HepG2 (cell line): ENCODE results near the gene DSCAM. TPM values are rescaled to one million over a fixed set of nuclear protein-coding genes. Genes with fewer than 3 reads are reported as not detected.

Experiments
- ATAC-seq: fragments of 200-7000 bp; cut with Tn5 transposase; 3 replicates; pipeline ENCODE4 v1.9.1; 2020; ENCODE audit warnings: mild to moderate bottlenecking, moderate library complexity
- BruUV-seq: library from RNA; stranded (reverse); fragments of 400-500 nt; replicated peaks from 2 replicates; lab custom pipeline; 2021; lab: Mats Ljungman, UMichigan
- CTCF ChIA-PET: fragments of 300-600 bp; formaldehyde crosslinking; extraction: SDS; loops from one replicate; lab custom pipeline; 2021; ENCODE audit warnings: low total read pairs, inconsistent platforms, low intra/inter-chr PET ratio; lab: Yijun Ruan, JAX
- POLR2A ChIA-PET: fragments of 350-600 bp; sonication (Branson Sonifier 250); formaldehyde crosslinking; loops from one replicate; lab custom pipeline; 2020; ENCODE audit warnings: antibody characterized with exemption, inconsistent platforms; lab: Yijun Ruan, JAX
- DNase-seq: peaks from one replicate; pipeline ENCODE4 v3.0.0-alpha.2; 2015; ENCODE audit warnings: low spot score
- FAIRE-seq: peaks from 3 replicates; lab custom pipeline; 2011; peaks lifted over from hg19 to GRCh38; lab: Jason Lieb, UNC
- H2AFZ ChIP-seq: one replicate; pipeline ENCODE4 v1.6.1; 2011; ENCODE audit warnings: low read length, inconsistent platforms
- H3K27ac ChIP-seq: fragments of 300-600 bp; 3 replicates; pipeline ENCODE4 v1.8.0; 2011; ENCODE audit warnings: mixed run types, mild to moderate bottlenecking, mixed read lengths, low read length, inconsistent platforms; ENCODE audit not compliant: insufficient read depth; ENCODE audit errors: extremely low read length
- H3K27me3 ChIP-seq, 2 experiments: fragments of 200-600 bp in 1 of 2; 2 replicates in 1 of 2; 3 replicates in 1 of 2; pipeline versions ENCODE4 v1.6.0 to v1.8.0; 2011; ENCODE audit warnings: low read length in 2 of 2, mild to moderate bottlenecking in 2 of 2, moderate library complexity in 2 of 2, inconsistent platforms in 1 of 2; ENCODE audit not compliant: insufficient read depth in 2 of 2, control insufficient read depth in 1 of 2
- H3K36me3 ChIP-seq, 2 experiments: fragments of 200-600 bp in 1 of 2; replicated peaks in 1 of 2; 2 replicates in 1 of 2; 3 replicates in 1 of 2; pipeline versions ENCODE4 v1.5.1 to v1.8.0; 2011; ENCODE audit warnings: low read length in 2 of 2, inconsistent platforms in 1 of 2; ENCODE audit not compliant: insufficient read depth in 2 of 2, control insufficient read depth in 1 of 2
- H3K4me1 ChIP-seq: 2 replicates; pipeline ENCODE4 v1.5.1; 2012; ENCODE audit warnings: low read length, inconsistent platforms; ENCODE audit not compliant: insufficient read depth
- H3K4me2 ChIP-seq: 2 replicates; pipeline ENCODE4 v1.6.0; 2011; ENCODE audit warnings: low read depth, low read length, inconsistent platforms
- H3K4me3 ChIP-seq, 3 experiments: fragments of 200-600 bp in 1 of 3; sonication (generic), shearing (Covaris generic) in 1 of 3; replicated peaks in 1 of 3; 2 replicates each; pipeline ENCODE4 v1.5.1; 2011 to 2016; ENCODE audit warnings: low read length in 3 of 3, inconsistent platforms in 2 of 3, low read depth in 2 of 3, mild to moderate bottlenecking in 2 of 3, control low read depth in 1 of 3, mixed read lengths in 1 of 3; ENCODE audit not compliant: insufficient read depth in 1 of 3
- H3K79me2 ChIP-seq: one replicate; pipeline ENCODE4 v1.6.1; 2011; ENCODE audit warnings: low read length, inconsistent platforms; ENCODE audit not compliant: insufficient read depth
- H3K9ac ChIP-seq: 2 replicates; pipeline ENCODE4 v1.6.0; 2011; ENCODE audit warnings: mild to moderate bottlenecking, low read depth, low read length, inconsistent platforms; ENCODE audit not compliant: insufficient read depth
- H3K9me3 ChIP-seq: 2 replicates; pipeline ENCODE4 v1.5.1; 2012; ENCODE audit warnings: mild to moderate bottlenecking, low read length
- H4K20me1 ChIP-seq: 2 replicates; pipeline ENCODE4 v1.6.0; 2011; ENCODE audit warnings: inconsistent platforms, mild to moderate bottlenecking, low read length, moderate library complexity; ENCODE audit not compliant: insufficient read depth
- ATF3 ChIP-seq: sonication (generic); formaldehyde crosslinking; IDR thresholded peaks from 2 replicates; pipeline ENCODE4 v1.4.0; 2020; ENCODE audit warnings: missing genetic modification reagents
- ATF7 ChIP-seq, 2 experiments: fragments of 450-650 bp in 1 of 2; sonication (generic) in 1 of 2; formaldehyde crosslinking in 1 of 2; IDR thresholded peaks; 2 replicates each; pipeline versions ENCODE4 v1.4.0 to v1.6.1; 2016 to 2020; ENCODE audit warnings: antibody characterized with exemption in 1 of 2, mild to moderate bottlenecking in 1 of 2, missing genetic modification reagents in 1 of 2
- CREB1 ChIP-seq, 2 experiments: fragments of 450-650 bp in 1 of 2; IDR thresholded peaks; 2 replicates each; pipeline ENCODE4 v1.6.1; 2016 to 2017; ENCODE audit warnings: control low read depth in 1 of 2, mild to moderate bottlenecking in 1 of 2, missing compliant biosample characterization in 1 of 2, missing genetic modification characterization in 1 of 2
- EZH2 ChIP-seq: conservative IDR thresholded peaks from 2 replicates; pipeline ENCODE4 v1.6.1; 2012; ENCODE audit warnings: mild to moderate bottlenecking, low read depth, low read length, moderate library complexity
- HMGXB4 ChIP-seq, 2 experiments: sonication (generic) in 1 of 2; formaldehyde crosslinking in 1 of 2; IDR thresholded peaks; 2 replicates each; pipeline versions ENCODE4 v1.4.0 to v1.6.1; 2018 to 2020; ENCODE audit warnings: missing genetic modification reagents in 2 of 2, borderline replicate concordance in 1 of 2, low read depth in 1 of 2, mild to moderate bottlenecking in 1 of 2, missing biosample characterization in 1 of 2
- IKZF1 ChIP-seq: fragments of 450-650 bp; IDR thresholded peaks from 2 replicates; pipeline ENCODE4 v1.7.1; 2016
- MLX ChIP-seq: IDR thresholded peaks from 2 replicates; pipeline ENCODE4 v1.6.1; 2016
- PHF5A ChIP-seq: IDR thresholded peaks from one replicate; pipeline ENCODE4 v1.6.1; 2018; ENCODE audit warnings: low read depth, missing genetic modification reagents; ENCODE audit not compliant: unreplicated experiment
- RARA ChIP-seq: IDR thresholded peaks from 2 replicates; pipeline ENCODE4 v1.6.1; 2016; ENCODE audit warnings: missing genetic modification reagents, missing compliant biosample characterization
- SOX13 ChIP-seq, 3 experiments: fragments of 450-650 bp in 1 of 3; sonication (generic) in 1 of 3; formaldehyde crosslinking in 1 of 3; IDR thresholded peaks in 2 of 3; conservative IDR thresholded peaks in 1 of 3; 2 replicates each; pipeline versions ENCODE4 v1.5.0 to v1.6.1; 2016 to 2020; ENCODE audit warnings: antibody characterized with exemption in 1 of 3, mild to moderate bottlenecking in 1 of 3, missing compliant biosample characterization in 1 of 3, missing genetic modification reagents in 1 of 3, moderate library complexity in 1 of 3
- ZC3H4 ChIP-seq: sonication (generic); formaldehyde crosslinking; IDR thresholded peaks from 2 replicates; pipeline ENCODE4 v1.4.0; 2020; ENCODE audit warnings: missing genetic modification reagents, borderline replicate concordance
- ZNF292 ChIP-seq: sonication (generic); formaldehyde crosslinking; IDR thresholded peaks from 2 replicates; pipeline ENCODE4 v1.8.1; 2022; ENCODE audit warnings: mild to moderate bottlenecking, low read depth, missing genetic modification reagents, borderline replicate concordance
- ZNF33B ChIP-seq: sonication (generic); formaldehyde crosslinking; IDR thresholded peaks from 2 replicates; pipeline ENCODE4 v1.5.1; 2020; ENCODE audit warnings: mild to moderate bottlenecking, missing genetic modification reagents
- ZNF557 ChIP-seq: sonication (generic); formaldehyde crosslinking; IDR thresholded peaks from 2 replicates; pipeline ENCODE4 v1.4.0; 2020; ENCODE audit warnings: missing genetic modification reagents
- ZNF598 ChIP-seq: sonication (generic); formaldehyde crosslinking; IDR thresholded peaks from 2 replicates; pipeline ENCODE4 v1.5.1; 2020; ENCODE audit warnings: mild to moderate bottlenecking, missing genetic modification reagents, borderline replicate concordance
- ZNF672 ChIP-seq: sonication (generic); formaldehyde crosslinking; IDR thresholded peaks from 2 replicates; pipeline ENCODE4 v1.8.1; 2022; ENCODE audit warnings: missing genetic modification reagents
- ZSCAN31 ChIP-seq: sonication (generic); formaldehyde crosslinking; IDR thresholded peaks from 2 replicates; pipeline ENCODE4 v1.5.0; 2020; ENCODE audit warnings: low read depth, mild to moderate bottlenecking, missing genetic modification reagents
- WGBS: methylation state at CpG from one replicate; pipeline ENCODE4 v1.1.6; 2017; ENCODE audit warnings: low lambda C conversion rate; 5-methylcytosine and 5-hydroxymethylcytosine counted together
- in situ Hi-C: cut with HindIII; loops from 2 replicates; pipeline ENCODE4 v1.10.0; 2017; ENCODE audit warnings: low pct_unique_long_range_greater_than_20kb; ENCODE audit not compliant: extremely low pct_ligation_motif_present
- intact Hi-C: fragments of 100-400 bp; cut with micrococcal nuclease; formaldehyde crosslinking; loops from one replicate; pipeline ENCODE4 v1.10.0; 2022; ENCODE audit not compliant: unreplicated experiment
- polyA plus RNA-seq, 8 experiments: library from polyadenylated mRNA; depleted of rRNA in 3 of 8; stranded (reverse) in 7 of 8; unstranded in 1 of 8; fragments of >200 nt; fragmentation: Illumina TruSeq in 4 of 8; extraction: Trizol in 4 of 8; gene quantifications; 2 replicates each; pipeline versions ENCODE4 v1.2.1 to v1.2.3, GENCODE V29; 2011 to 2016; ENCODE audit warnings: low read depth in 4 of 8, missing spikeins in 1 of 8, mixed read lengths in 1 of 8; ENCODE audit not compliant: insufficient read depth in 1 of 8
- total RNA-seq, 5 experiments: library from RNA; depleted of rRNA; stranded (reverse); fragments of >200 nt; fragmentation: Illumina TruSeq; extraction: Trizol; gene quantifications; 2 replicates each; pipeline ENCODE4 v1.2.3, GENCODE V29; 2016; ENCODE audit warnings: low read depth in 1 of 5

DSCAM gene
- total and polyA plus RNA-seq, 2 of the 13 experiments (the other 11 are each of a cell fraction or from before 2014, with no cell fraction given): not detected

- Histone ChIP-seq H3K27ac (no peak overlapping the region), H3K36me3 (no peaks in the 10 kb centered on the region), H4K20me1 (no peaks in the 10 kb centered on the region), H2AFZ (no peak overlapping the region), H3K9me3 (peaks cover 88% of the 10 kb centered on the region), H3K4me2 (no peak overlapping the region), H3K4me3 (no peak overlapping the region), H3K9ac (no peak overlapping the region), H3K4me1 (no peaks in the 10 kb centered on the region), H3K27me3 (no peaks in the 10 kb centered on the region), H3K79me2 (no peaks in the 10 kb centered on the region)
- CTCF ChIA-PET: no interaction called here
- FAIRE-seq: no peak
- intact Hi-C loops (no loop called here), in situ Hi-C loops (no loop called here)
- POLR2A ChIA-PET: no interaction called here
- ATAC-seq: no peak
- no peak for DNase-seq
- BruUV-seq: no TSS peak
- TF ChIP-seq ZNF598 (CRISPR knock-in tag): no peak
- no peak for TF ChIP-seq ZC3H4 (CRISPR knock-in tag)
- TF ChIP-seq ZNF672: no peak
- no peak for TF ChIP-seq ZSCAN31 (CRISPR knock-in tag)
- TF ChIP-seq CREB1 (IDR thresholded peaks at IDR 0.05): peak; percentile 88
- no peak for TF ChIP-seq CREB1 (CRISPR knock-in tag; IDR thresholded peaks at IDR 0.05)
- no peak for TF ChIP-seq ZNF33B
- peak; percentile 96 for TF ChIP-seq ATF7 (IDR thresholded peaks at IDR 0.05)
- no peak for TF ChIP-seq ATF7 (CRISPR knock-in tag; IDR thresholded peaks at IDR 0.05)
- WGBS: 21% methylated on average over 2 of the region's 2 CpGs
Measured at GRCh38 chr21:40231979-40232378, 615.0 kb downstream of the DSCAM start.

- Histone ChIP-seq H3K27ac (no peak overlapping the region), H3K79me2 (no peaks in the 10 kb centered on the region), H3K9me3 (peaks cover 94% of the 10 kb centered on the region), H4K20me1 (no peaks in the 10 kb centered on the region), H3K27me3 (no peaks in the 10 kb centered on the region), H2AFZ (no peak overlapping the region), H3K36me3 (no peaks in the 10 kb centered on the region), H3K4me2 (no peak overlapping the region), H3K4me1 (no peaks in the 10 kb centered on the region), H3K9ac (no peak overlapping the region), H3K4me3 (no peak overlapping the region)
- in situ Hi-C loops (no loop called here), intact Hi-C loops (no loop called here)
- FAIRE-seq: no peak
- no peak for ATAC-seq
- no TSS peak for BruUV-seq
- WGBS: 0% methylated on average over 1 of the region's 1 CpG
- no peak for DNase-seq
- ChIA-PET CTCF (no interaction called here), POLR2A (no interaction called here)
- TF ChIP-seq ZNF292 (CRISPR knock-in tag): no peak
- no peak for TF ChIP-seq HMGXB4 (CRISPR knock-in tag; IDR thresholded peaks at IDR 0.05; ENCODE audit: borderline replicate concordance in 1 of 2, low read depth in 1 of 2)
- TF ChIP-seq IKZF1: no peak
- no peak for TF ChIP-seq ZNF557 (CRISPR knock-in tag)
- TF ChIP-seq ATF3 (CRISPR knock-in tag): no peak
- TF ChIP-seq PHF5A (CRISPR knock-in tag): no peak
- no peak for TF ChIP-seq MLX (CRISPR knock-in tag)
- no peak for TF ChIP-seq EZH2
- TF ChIP-seq RARA (CRISPR knock-in tag): no peak
- TF ChIP-seq SOX13 (IDR thresholded peaks at IDR 0.05): no peak
- TF ChIP-seq SOX13 (CRISPR knock-in tag; conservative IDR thresholded peaks at IDR 0.05 in 1 of 2, IDR thresholded peaks at IDR 0.05 in 1 of 2): no peak
Measured at GRCh38 chr21:40227096-40227495, 619.9 kb downstream of the DSCAM start.
